HCT116 (cell line): ENCODE data around the gene COMMD1. TPM values are rescaled to one million over a fixed set of nuclear protein-coding genes. Genes with fewer than 3 reads are reported as not detected.
A peak's percentile ranks its signal among the peaks of the same experiment; 100 is the strongest.

Source experiments
- ATAC-seq: fragments of 200-7000 bp; cut with Tn5 transposase; 2 replicates; pipeline ENCODE4 v1.9.1; 2020; ENCODE audit warnings: mild to moderate bottlenecking, moderate library complexity
- BruUV-seq: library from RNA; stranded (reverse); fragments of 400-500 nt; replicated peaks from 2 replicates; lab custom pipeline; 2021; lab: Mats Ljungman, UMichigan
- CTCF ChIA-PET: fragments of 300-600 bp; sonication (Branson Sonifier 250); formaldehyde crosslinking; loops from one replicate; lab custom pipeline; 2021; ENCODE audit warnings: antibody characterized with exemption; lab: Charles Lee
- POLR2A ChIA-PET: fragments of 300-600, 350-600 bp; sonication (Branson Sonifier 250); formaldehyde crosslinking; loops from one replicate; lab custom pipeline; 2021; ENCODE audit warnings: antibody characterized with exemption; lab: Charles Lee
- RAD21 ChIA-PET, 2 experiments: fragments of 300-600 bp; sonication (Branson Sonifier 250); formaldehyde crosslinking; loops; one replicate each; lab custom pipeline; 2023; ENCODE audit warnings: low total read pairs in 2 of 2; ENCODE audit not compliant: uncharacterized antibody in 2 of 2, unreplicated experiment in 2 of 2, low non-redundant PET in 1 of 2; lab: Charles Lee
- DNase-seq: peaks from one replicate; pipeline ENCODE4 v3.0.0-alpha.2; 2010; ENCODE audit warnings: low read depth, low spot score
- H2AFZ ChIP-seq: fragments of 200-600 bp; shearing (Covaris generic), sonication (generic); 2 replicates; pipeline ENCODE4 v1.6.1; 2017; ENCODE audit warnings: low read depth, mixed run types, mixed read lengths, antibody characterized with exemption, low read length; ENCODE audit not compliant: poor library complexity, severe bottlenecking
- H3K27ac ChIP-seq: 2 replicates; pipeline ENCODE4 v1.5.1; 2012; ENCODE audit warnings: low read depth, low read length
- H3K27me3 ChIP-seq: fragments of 200-600 bp; sonication (generic); 2 replicates; pipeline ENCODE4 v1.6.1; 2016; ENCODE audit warnings: mixed run types, low read length, mixed read lengths; ENCODE audit not compliant: insufficient read depth
- H3K36me3 ChIP-seq, 2 experiments: fragments of 200-500 bp in 1 of 2; fragments of 200-600 bp in 1 of 2; sonication (Bioruptor generic) in 1 of 2; sonication (generic) in 1 of 2; 2 replicates each; pipeline versions ENCODE4 v1.5.1 to v1.6.1; 2014 to 2016; ENCODE audit warnings: low read length in 2 of 2, inconsistent platforms in 1 of 2, mixed read lengths in 1 of 2, mixed run types in 1 of 2; ENCODE audit not compliant: insufficient read depth in 2 of 2, control insufficient read depth in 1 of 2
- H3K4me1 ChIP-seq, 2 experiments: fragments of 200-600 bp in 1 of 2; sonication (generic) in 1 of 2; 2 replicates each; pipeline versions ENCODE4 v1.5.1 to v1.6.1; 2012 to 2017; ENCODE audit warnings: low read length in 2 of 2, inconsistent platforms in 1 of 2, mild to moderate bottlenecking in 1 of 2, mixed read lengths in 1 of 2, mixed run types in 1 of 2, moderate library complexity in 1 of 2; ENCODE audit not compliant: insufficient read depth in 2 of 2, control insufficient read depth in 1 of 2
- H3K4me2 ChIP-seq: fragments of 200-600 bp; sonication (generic); 2 replicates; pipeline ENCODE4 v1.6.1; 2017; ENCODE audit warnings: mixed run types, low read length, mixed read lengths
- H3K4me3 ChIP-seq, 2 experiments: fragments of 200-600 bp in 1 of 2; sonication (generic) in 1 of 2; replicated peaks in 1 of 2; 2 replicates each; pipeline ENCODE4 v1.5.1; 2011 to 2016; ENCODE audit warnings: low read length in 2 of 2, control low read depth in 1 of 2, low read depth in 1 of 2, mild to moderate bottlenecking in 1 of 2, mixed read lengths in 1 of 2, mixed run types in 1 of 2
- H3K79me2 ChIP-seq: fragments of 200-600 bp; sonication (generic); 2 replicates; pipeline ENCODE4 v1.6.1; 2017; ENCODE audit warnings: mild to moderate bottlenecking, mixed run types, low read length, moderate library complexity, mixed read lengths; ENCODE audit not compliant: insufficient read depth
- H3K9ac ChIP-seq: fragments of 200-600 bp; sonication (generic); 2 replicates; pipeline ENCODE4 v1.6.1; 2016; ENCODE audit warnings: low read length, mixed read lengths
- H3K9me2 ChIP-seq: fragments of 200-600 bp; sonication (generic), shearing (Covaris generic); 2 replicates; pipeline ENCODE4 v1.6.1; 2017; ENCODE audit warnings: mixed run types, mild to moderate bottlenecking, moderate library complexity; ENCODE audit not compliant: insufficient read depth
- H3K9me3 ChIP-seq, 2 experiments: fragments of 200-500 bp in 1 of 2; fragments of 200-600 bp in 1 of 2; sonication (Bioruptor generic) in 1 of 2; sonication (generic) in 1 of 2; 2 replicates each; pipeline ENCODE4 v1.6.1; 2014 to 2017; ENCODE audit warnings: low read length in 2 of 2, mixed read lengths in 2 of 2, inconsistent platforms in 1 of 2, low read depth in 1 of 2, mild to moderate bottlenecking in 1 of 2, mixed run types in 1 of 2, moderate library complexity in 1 of 2; ENCODE audit not compliant: control insufficient read depth in 1 of 2, insufficient read depth in 1 of 2
- H4K20me1 ChIP-seq: fragments of 200-600 bp; sonication (generic), shearing (Covaris generic); 2 replicates; pipeline ENCODE4 v1.6.1; 2017; ENCODE audit warnings: mixed run types, mild to moderate bottlenecking, moderate library complexity; ENCODE audit not compliant: insufficient read depth
- ATF3 ChIP-seq: IDR thresholded peaks from 2 replicates; pipeline ENCODE4 v1.6.1; 2012
- CTCF ChIP-seq, 3 experiments: fragments of 200-600 bp in 1 of 3; sonication (generic) in 1 of 3; IDR thresholded peaks in 2 of 3; conservative IDR thresholded peaks in 1 of 3; 2 replicates each; pipeline ENCODE4 v1.5.1; 2012 to 2017; ENCODE audit warnings: low read depth in 2 of 3, low read length in 2 of 3, antibody characterized with exemption in 1 of 3, borderline replicate concordance in 1 of 3, control low read depth in 1 of 3, mild to moderate bottlenecking in 1 of 3, mixed read lengths in 1 of 3, mixed run types in 1 of 3, moderate library complexity in 1 of 3; ENCODE audit not compliant: insufficient read depth in 1 of 3
- EGR1 ChIP-seq: IDR thresholded peaks from 2 replicates; pipeline ENCODE4 v1.6.1; 2012; ENCODE audit warnings: low read depth
- EZH2phosphoT487 ChIP-seq: fragments of 200-600 bp; IDR thresholded peaks from 2 replicates; pipeline ENCODE4 v1.6.1; 2018; ENCODE audit warnings: antibody characterized with exemption, borderline replicate concordance
- JUND ChIP-seq: IDR thresholded peaks from 2 replicates; pipeline ENCODE4 v1.6.1; 2012
- POLR2A ChIP-seq: IDR thresholded peaks from 2 replicates; pipeline ENCODE4 v1.7.0; 2011; ENCODE audit warnings: borderline replicate concordance; ENCODE audit not compliant: insufficient read depth, insufficient read length; ENCODE audit errors: extremely low read depth
- RAD21 ChIP-seq: IDR thresholded peaks from 2 replicates; pipeline ENCODE4 v1.6.1; 2012; ENCODE audit warnings: low read depth, mild to moderate bottlenecking
- SRF ChIP-seq: IDR thresholded peaks from 2 replicates; pipeline ENCODE4 v1.6.1; 2012; ENCODE audit warnings: low read depth
- ZBTB33 ChIP-seq: IDR thresholded peaks from 2 replicates; pipeline ENCODE4 v1.6.1; 2011; ENCODE audit warnings: mild to moderate bottlenecking, low read length, moderate library complexity; ENCODE audit not compliant: insufficient replicate concordance; ENCODE audit errors: extremely low read depth
- ZNF274 ChIP-seq: fragments of 200-500 bp; sonication (Bioruptor generic); IDR thresholded peaks from 2 replicates; pipeline ENCODE4 v1.6.1; 2014; ENCODE audit warnings: mild to moderate bottlenecking, low read depth, low read length, inconsistent platforms
- intact Hi-C: fragments of 100-400 bp; cut with micrococcal nuclease; formaldehyde crosslinking; loops from 2 replicates; pipeline ENCODE4 v1.10.0; 2022
- total RNA-seq: library from RNA; stranded (reverse); gene quantifications from one replicate; pipeline ENCODE4 v1.2.1, GENCODE V29; 2021; ENCODE audit not compliant: unreplicated experiment

Gene COMMD1
- total RNA-seq, 1 experiment from 2014 or later, result 16.1 TPM

GRCh38 chr2:61910603-61911002 lies 5.1 kb downstream of the COMMD1 start:
- peaks cover 8% of the 10 kb centered on the region; the same call in 1 of the 2 replicates for H3K79me2 ChIP-seq
- intact Hi-C loops, result loop anchor here (10.0 kb wide), 1 partner anchor 776 kb away; no protein-coding TSS in a partner anchor
- POLR2A ChIA-PET, result no interaction called here
- no peaks in the 10 kb centered on the region for H3K27me3 ChIP-seq
- CTCF ChIA-PET, result no interaction called here
- no peak overlapping the region for H3K4me2 ChIP-seq
- no peak overlapping the region for H3K4me3 ChIP-seq
- H3K9me3 ChIP-seq, result no peaks in the 10 kb centered on the region
- RAD21 ChIA-PET, result no interaction called here
- H4K20me1 ChIP-seq, result no peaks in the 10 kb centered on the region
- H3K27ac ChIP-seq, result no peak overlapping the region
- H2AFZ ChIP-seq, result no peak overlapping the region
- ATAC-seq, result peak; percentile 51
- no peak for DNase-seq
- TF ChIP-seq POLR2A (no peak), SRF (no peak), CTCF (IDR thresholded peaks at IDR 0.05 in 2 of 3, conservative IDR thresholded peaks at IDR 0.05 in 1 of 3; ENCODE audit: borderline replicate concordance in 1 of 3, insufficient read depth in 1 of 3, low read depth in 2 of 3, low read length in 2 of 3) (peak; percentile 24 to 53 (median 38); a peak in 5 of 6 replicates), RAD21 (peak; percentile 52)
- no peak overlapping the region for H3K9ac ChIP-seq
- H3K4me1 ChIP-seq, result peaks cover 6 to 7% of the 10 kb centered on the region in 2 experiments; a peak in 3 of 4 replicates
- H3K36me3 ChIP-seq, result no peaks in the 10 kb centered on the region
- H3K9me2 ChIP-seq, result no peaks in the 10 kb centered on the region
- no TSS peak for BruUV-seq

- Histone ChIP-seq H3K4me3 (no peak overlapping the region), H3K9ac (no peak overlapping the region), H3K9me3 (no peaks in the 10 kb centered on the region), H3K36me3 (no peaks in the 10 kb centered on the region), H3K27me3 (no peaks in the 10 kb centered on the region), H3K9me2 (no peaks in the 10 kb centered on the region), H3K4me2 (no peak overlapping the region), H3K27ac (no peak overlapping the region), H2AFZ (no peak overlapping the region), H4K20me1 (no peaks in the 10 kb centered on the region), H3K79me2 (no peaks in the 10 kb centered on the region), H3K4me1 (peaks cover 2 to 4% of the 10 kb centered on the region in 2 experiments; a peak in 3 of 4 replicates)
- intact Hi-C loops, result loop anchor here (10.0 kb wide), 1 partner anchor 777 kb away; no protein-coding TSS in a partner anchor
- ChIA-PET RAD21 (no interaction called here), CTCF (no interaction called here), POLR2A (no interaction called here)
- ATAC-seq (peak; percentile 67), DNase-seq (no peak)
- BruUV-seq, result no TSS peak
- TF ChIP-seq JUND, result no peak
- TF ChIP-seq ZNF274, result no peak
- no peak for TF ChIP-seq ZBTB33
- TF ChIP-seq EGR1, result no peak
- no peak for TF ChIP-seq EZH2phosphoT487
- TF ChIP-seq RAD21, result peak; percentile 57
- peak; percentile 17 to 52 (median 46); a peak in 5 of 6 replicates for TF ChIP-seq CTCF (IDR thresholded peaks at IDR 0.05 in 2 of 3, conservative IDR thresholded peaks at IDR 0.05 in 1 of 3; ENCODE audit: borderline replicate concordance in 1 of 3, insufficient read depth in 1 of 3, low read depth in 2 of 3, low read length in 2 of 3)
- TF ChIP-seq POLR2A, result no peak
- no peak for TF ChIP-seq ATF3
These were observed 6.0 kb downstream of the COMMD1 start for GRCh38 chr2:61911510-61911909.
